ENCODE measurements around the gene ZNF91. TPM values are rescaled to one million over a fixed set of nuclear protein-coding genes. Genes with fewer than 3 reads are reported as not detected.
"Not testable (repeated sequence)": the region's sequence is repeated elsewhere in the genome, so short reads cannot be mapped to it uniquely, and the experiment has no call there.

ZNF91 gene
- total RNA-seq, 2 donors from 2014 or later, result 52.9 to 65.6 TPM

DNA sequence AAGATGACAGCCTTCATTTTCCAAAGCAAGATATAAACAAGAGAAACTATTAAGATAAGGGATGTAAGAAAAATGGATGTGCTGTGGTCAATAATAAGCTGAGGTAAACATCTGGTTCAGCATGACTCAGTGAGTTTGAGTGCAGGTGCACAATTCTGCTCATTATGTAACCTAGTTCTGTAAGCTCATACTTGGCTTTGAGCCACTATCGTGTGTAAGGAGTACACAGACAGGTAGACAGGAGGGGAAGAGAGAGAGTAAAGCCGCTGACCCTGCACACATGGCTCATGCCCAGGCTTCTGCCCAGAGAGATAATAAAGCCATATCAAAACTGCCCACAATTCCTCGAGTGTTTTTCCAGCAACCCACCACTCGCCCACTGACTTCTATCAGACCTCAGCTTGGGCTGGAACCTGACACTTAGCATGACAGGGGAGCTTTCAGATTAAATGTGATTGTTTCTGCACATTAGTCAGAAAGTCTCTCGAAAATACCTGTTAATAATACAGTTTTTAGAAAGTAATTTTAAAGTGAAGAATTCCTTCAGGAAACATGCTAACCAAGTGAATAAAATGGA, 51.7 kb downstream of the ZNF91 start:
- H3K9me3 ChIP-seq (ENCODE audit: control insufficient read depth, low read length, poor library complexity, severe bottlenecking), result peaks cover 31% of the 10 kb centered on the region
- no peak overlapping the region for H3K4me3 Mint-ChIP-seq
- no peak overlapping the region for H3K27ac Mint-ChIP-seq
- ATAC-seq (no peak), DNase-seq (no peak)
- H3K36me3 Mint-ChIP-seq (ENCODE audit: low read depth), result peaks cover 11% of the 10 kb centered on the region
- H3K27me3 Mint-ChIP-seq, result no peaks in the 10 kb centered on the region
- no peaks in the 10 kb centered on the region for H3K4me1 Mint-ChIP-seq

DNA sequence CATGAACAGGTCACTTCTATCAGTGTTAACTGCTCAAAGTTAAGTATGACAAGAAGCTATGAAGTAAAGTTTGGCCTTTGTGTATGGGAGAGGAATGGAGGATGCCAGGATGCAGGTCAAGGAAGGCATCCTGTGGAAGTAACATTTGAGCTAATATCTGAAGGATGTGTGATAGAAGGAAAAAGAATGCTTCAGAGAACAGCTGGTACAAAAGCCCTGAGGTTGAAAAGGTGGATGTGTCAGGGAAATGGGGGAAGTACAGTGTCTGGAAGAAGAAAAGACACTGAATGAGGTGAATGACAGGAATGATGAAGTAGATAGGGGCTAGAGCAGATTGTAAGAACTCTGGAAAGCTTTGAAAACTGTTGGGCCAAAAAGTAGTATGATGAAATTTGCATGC, 67.1 kb downstream of the ZNF91 start:
- Mint-ChIP-seq H3K27me3 (no peaks in the 10 kb centered on the region), H3K4me3 (no peak overlapping the region), H3K4me1 (no peaks in the 10 kb centered on the region), H3K36me3 (ENCODE audit: low read depth) (no peaks in the 10 kb centered on the region), H3K27ac (no peak overlapping the region)
- no peak for ATAC-seq
- H3K9me3 ChIP-seq (ENCODE audit: control insufficient read depth, low read length, poor library complexity, severe bottlenecking), result no peaks in the 10 kb centered on the region
- DNase-seq, result no peak

- ATAC-seq (no peak), DNase-seq (no peak)
- no peak overlapping the region for H3K4me3 Mint-ChIP-seq
- no peaks in the 10 kb centered on the region for H3K27me3 Mint-ChIP-seq
- no peak overlapping the region for H3K27ac Mint-ChIP-seq
- no peaks in the 10 kb centered on the region for H3K9me3 ChIP-seq (ENCODE audit: control insufficient read depth, low read length, poor library complexity, severe bottlenecking)
- no peaks in the 10 kb centered on the region for H3K36me3 Mint-ChIP-seq (ENCODE audit: low read depth)
- no peaks in the 10 kb centered on the region for H3K4me1 Mint-ChIP-seq
These were observed 73.2 kb downstream of the ZNF91 start for GRCh38 chr19:23321953-23322549.

- ATAC-seq; H3K27ac Mint-ChIP-seq; H3K4me1 Mint-ChIP-seq; H3K27me3 Mint-ChIP-seq; H3K9me3 ChIP-seq (ENCODE audit: control insufficient read depth, low read length, poor library complexity, severe bottlenecking); H3K4me3 Mint-ChIP-seq; DNase-seq; H3K36me3 Mint-ChIP-seq (ENCODE audit: low read depth): not testable (repeated sequence)
These were observed 73.9 kb downstream of the ZNF91 start for GRCh38 chr19:23321403-23321802.

- not testable (repeated sequence) for H3K27me3 Mint-ChIP-seq; DNase-seq; H3K4me1 Mint-ChIP-seq; H3K36me3 Mint-ChIP-seq (ENCODE audit: low read depth); H3K4me3 Mint-ChIP-seq; ATAC-seq; H3K27ac Mint-ChIP-seq; H3K9me3 ChIP-seq (ENCODE audit: control insufficient read depth, low read length, poor library complexity, severe bottlenecking)
These were observed 75.7 kb downstream of the ZNF91 start for GRCh38 chr19:23319571-23319970.

- not testable (repeated sequence) for H3K36me3 Mint-ChIP-seq (ENCODE audit: low read depth); H3K4me3 Mint-ChIP-seq; H3K4me1 Mint-ChIP-seq; H3K27me3 Mint-ChIP-seq; DNase-seq; H3K9me3 ChIP-seq (ENCODE audit: control insufficient read depth, low read length, poor library complexity, severe bottlenecking); ATAC-seq; H3K27ac Mint-ChIP-seq
These were observed 76.3 kb downstream of the ZNF91 start for GRCh38 chr19:23318941-23319340.

DNA sequence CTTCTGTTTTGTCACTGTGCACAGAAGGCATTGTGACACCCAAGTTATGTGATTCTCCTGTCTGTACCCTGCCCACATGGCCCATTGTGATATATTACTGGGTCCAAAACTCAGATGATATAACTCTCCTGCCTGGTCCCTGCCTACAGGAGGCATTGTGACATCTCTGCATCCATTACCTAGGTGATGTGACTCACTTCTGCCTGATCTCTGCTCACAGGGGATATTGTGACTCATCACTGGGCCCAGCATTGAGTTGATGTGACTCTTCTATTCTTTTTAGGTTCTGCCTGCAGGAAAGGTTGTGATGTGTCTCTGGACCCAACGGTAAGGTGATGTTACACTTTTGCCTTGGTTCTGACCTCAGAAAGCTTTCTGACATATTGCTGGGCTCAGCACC, 77.1 kb downstream of the ZNF91 start:
- DNase-seq, result no peak
- ATAC-seq, result no peak
- Mint-ChIP-seq H3K27ac (no peak overlapping the region), H3K4me3 (no peak overlapping the region), H3K27me3 (no peaks in the 10 kb centered on the region), H3K36me3 (ENCODE audit: low read depth) (no peaks in the 10 kb centered on the region), H3K4me1 (no peaks in the 10 kb centered on the region)
- H3K9me3 ChIP-seq (ENCODE audit: control insufficient read depth, low read length, poor library complexity, severe bottlenecking), result no peaks in the 10 kb centered on the region

- no peak for ATAC-seq
- Mint-ChIP-seq H3K4me1 (no peaks in the 10 kb centered on the region), H3K36me3 (ENCODE audit: low read depth) (no peaks in the 10 kb centered on the region), H3K27ac (no peak overlapping the region), H3K4me3 (no peak overlapping the region), H3K27me3 (no peaks in the 10 kb centered on the region)
- no peaks in the 10 kb centered on the region for H3K9me3 ChIP-seq (ENCODE audit: control insufficient read depth, low read length, poor library complexity, severe bottlenecking)
- DNase-seq, result no peak
These were observed 80.0 kb downstream of the ZNF91 start for GRCh38 chr19:23315286-23315685.

GRCh38 chr19:23314505-23315251, 80.6 kb downstream of the ZNF91 start:
- H3K4me1 Mint-ChIP-seq, result no peaks in the 10 kb centered on the region
- H3K27me3 Mint-ChIP-seq, result no peaks in the 10 kb centered on the region
- no peaks in the 10 kb centered on the region for H3K36me3 Mint-ChIP-seq (ENCODE audit: low read depth)
- DNase-seq (no peak), ATAC-seq (no peak)
- H3K4me3 Mint-ChIP-seq, result no peak overlapping the region
- H3K27ac Mint-ChIP-seq, result no peak overlapping the region
- no peaks in the 10 kb centered on the region for H3K9me3 ChIP-seq (ENCODE audit: control insufficient read depth, low read length, poor library complexity, severe bottlenecking)

- DNase-seq, result no peak
- H3K27me3 Mint-ChIP-seq, result no peaks in the 10 kb centered on the region
- no peaks in the 10 kb centered on the region for H3K36me3 Mint-ChIP-seq (ENCODE audit: low read depth)
These were observed 82.1 kb downstream of the ZNF91 start for GRCh38 chr19:23313196-23313595.

GRCh38 chr19:23312515-23312914, 82.8 kb downstream of the ZNF91 start:
- Mint-ChIP-seq H3K36me3 (ENCODE audit: low read depth) (no peaks in the 10 kb centered on the region), H3K4me1 (no peaks in the 10 kb centered on the region), H3K4me3 (no peak overlapping the region), H3K27me3 (no peaks in the 10 kb centered on the region), H3K27ac (no peak overlapping the region)
- ATAC-seq (no peak), DNase-seq (no peak)
- H3K9me3 ChIP-seq (ENCODE audit: control insufficient read depth, low read length, poor library complexity, severe bottlenecking), result no peaks in the 10 kb centered on the region

More at GRCh38 chr19:23313196-23313595, 82.1 kb downstream of the ZNF91 start:
- Mint-ChIP-seq H3K4me1 (no peaks in the 10 kb centered on the region), H3K27ac (no peak overlapping the region), H3K4me3 (no peak overlapping the region)
- ATAC-seq, result no peak
- no peaks in the 10 kb centered on the region for H3K9me3 ChIP-seq (ENCODE audit: control insufficient read depth, low read length, poor library complexity, severe bottlenecking)

DNA sequence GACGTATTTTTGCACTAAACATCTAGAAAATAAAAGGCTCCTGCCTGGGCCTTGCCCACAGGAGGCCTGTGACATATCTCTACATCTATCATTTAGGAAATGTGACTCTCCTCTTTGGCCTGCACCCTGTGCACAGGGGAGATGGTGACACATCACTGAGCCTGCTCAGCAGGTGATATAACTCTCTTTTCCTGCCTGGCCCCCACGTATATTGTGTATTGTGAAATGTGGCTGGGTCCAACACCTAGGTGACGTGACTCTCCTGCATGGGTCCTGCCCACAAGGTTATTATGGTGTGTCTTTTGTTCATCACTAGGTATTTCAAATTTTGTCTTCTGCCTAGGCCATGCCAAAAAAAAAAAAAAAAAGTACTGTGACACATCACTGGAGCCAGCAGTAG, 83.7 kb downstream of the ZNF91 start:
- H3K36me3 Mint-ChIP-seq (ENCODE audit: low read depth), result no peaks in the 10 kb centered on the region
- no peaks in the 10 kb centered on the region for H3K4me1 Mint-ChIP-seq
- DNase-seq (no peak), ATAC-seq (no peak)
- H3K9me3 ChIP-seq (ENCODE audit: control insufficient read depth, low read length, poor library complexity, severe bottlenecking), result no peaks in the 10 kb centered on the region
- no peaks in the 10 kb centered on the region for H3K27me3 Mint-ChIP-seq
- no peak overlapping the region for H3K27ac Mint-ChIP-seq
- no peak overlapping the region for H3K4me3 Mint-ChIP-seq

DNA sequence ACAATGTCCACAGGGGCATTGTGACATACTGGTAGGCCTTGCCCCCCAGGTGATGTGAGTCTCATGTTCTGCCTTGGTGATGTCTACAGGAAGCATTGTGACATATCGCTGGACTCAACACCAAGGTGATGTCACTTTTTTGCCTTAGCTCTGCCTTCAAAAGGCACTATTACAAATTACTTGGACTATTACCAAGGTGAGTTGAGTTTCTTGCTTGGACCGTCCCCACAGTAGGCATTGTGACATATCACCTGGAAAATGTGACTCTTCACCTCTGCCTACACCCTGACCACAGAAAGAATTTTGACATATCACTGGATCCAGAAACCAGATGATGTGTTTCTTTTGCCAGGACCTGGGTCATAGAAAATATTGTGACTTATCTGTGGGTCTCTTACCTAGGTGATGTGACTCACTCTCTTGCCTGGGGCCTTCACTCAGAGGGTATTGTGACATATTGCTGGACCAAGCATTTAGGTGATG, 84.5 kb downstream of the ZNF91 start:
- no peaks in the 10 kb centered on the region for H3K9me3 ChIP-seq (ENCODE audit: control insufficient read depth, low read length, poor library complexity, severe bottlenecking)
- ATAC-seq, result no peak
- Mint-ChIP-seq H3K4me1 (no peaks in the 10 kb centered on the region), H3K36me3 (ENCODE audit: low read depth) (no peaks in the 10 kb centered on the region), H3K27ac (no peak overlapping the region), H3K4me3 (no peak overlapping the region), H3K27me3 (no peaks in the 10 kb centered on the region)
- DNase-seq, result no peak

DNA sequence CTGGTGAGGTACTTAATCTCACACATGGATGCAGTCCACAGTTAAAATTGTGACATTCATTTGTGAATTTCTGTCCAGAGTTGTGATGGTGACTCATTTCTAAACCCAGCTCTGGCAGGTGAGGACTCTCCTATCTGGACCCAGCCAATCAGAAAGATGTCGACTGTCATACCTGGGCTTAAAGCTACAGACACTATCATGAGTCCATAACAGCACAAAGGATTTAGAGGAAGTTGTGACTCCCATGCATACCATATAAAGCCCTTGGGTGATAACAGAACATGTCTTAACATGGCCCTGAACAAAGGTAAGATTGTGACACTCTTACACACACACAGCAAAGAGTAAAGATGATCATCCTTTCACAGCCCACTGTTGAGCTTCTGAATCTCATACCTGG, 85.3 kb downstream of the ZNF91 start:
- Mint-ChIP-seq H3K27ac (no peak overlapping the region), H3K4me3 (no peak overlapping the region), H3K36me3 (ENCODE audit: low read depth) (no peaks in the 10 kb centered on the region), H3K27me3 (no peaks in the 10 kb centered on the region), H3K4me1 (no peaks in the 10 kb centered on the region)
- ATAC-seq (no peak), DNase-seq (no peak)
- no peaks in the 10 kb centered on the region for H3K9me3 ChIP-seq (ENCODE audit: control insufficient read depth, low read length, poor library complexity, severe bottlenecking)
